AG09319 (cell line): ENCODE data around the gene ABI2.
"Not testable (repeated sequence)": the region's sequence is repeated elsewhere in the genome, so short reads cannot be mapped to it uniquely, and the experiment has no call there.

Experiments used
- DNase-seq: peaks from one replicate; pipeline ENCODE4 v3.0.0-alpha.2; 2010; ENCODE audit warnings: low read depth; ENCODE audit errors: extremely low read depth
- CTCF ChIP-seq: IDR thresholded peaks from 2 replicates; pipeline ENCODE4 v1.5.1; 2011; ENCODE audit warnings: low read depth, mild to moderate bottlenecking, inconsistent platforms, low read length, moderate library complexity

The ABI2 gene

DNA sequence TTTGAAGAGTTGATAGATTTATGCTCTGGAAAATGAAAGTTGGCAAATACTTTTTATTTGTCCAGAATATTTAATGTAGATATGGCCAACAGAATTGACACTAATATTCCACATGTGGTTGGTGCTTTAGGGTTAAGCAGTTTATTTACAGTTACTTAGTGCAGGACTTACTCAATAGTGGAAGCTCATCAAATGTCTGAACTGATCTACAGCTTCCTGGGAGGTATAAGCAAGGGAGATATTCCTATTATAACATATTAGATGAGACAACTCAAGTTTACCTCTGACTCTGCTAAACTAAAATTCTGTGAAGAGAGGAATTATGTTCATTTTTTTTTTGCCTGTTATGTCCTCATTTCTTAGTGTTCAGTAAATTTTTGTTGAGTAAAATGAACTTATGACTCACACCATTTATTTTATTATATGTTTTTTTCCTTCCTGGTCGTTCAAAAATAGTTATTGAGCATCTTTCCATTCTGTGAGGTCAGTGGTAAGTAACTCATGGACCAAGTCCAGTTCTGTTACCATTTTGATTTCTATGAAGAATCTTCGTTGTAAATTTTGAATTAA lies 13.6 kb downstream of the ABI2 start:
- no peak for TF ChIP-seq CTCF
- no peak for DNase-seq

DNA sequence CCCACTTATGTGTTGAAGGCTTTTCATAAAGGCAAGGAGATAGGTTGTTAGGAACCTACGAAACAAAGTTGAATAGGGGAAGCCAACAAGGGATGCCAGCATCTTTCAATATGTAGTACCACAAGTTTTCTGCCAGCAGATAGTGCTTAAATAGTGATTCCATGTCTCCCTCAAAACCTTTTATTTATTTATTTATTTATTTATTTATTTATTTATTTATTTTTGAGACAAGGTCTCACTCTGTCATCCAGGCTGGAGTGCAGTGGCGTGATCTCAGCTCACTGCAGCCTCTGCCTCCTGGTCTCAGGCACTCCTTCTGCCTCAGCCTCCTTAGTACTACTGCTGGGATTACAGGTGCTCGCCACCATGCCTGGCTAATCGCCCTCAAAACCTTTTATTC lies 14.2 kb downstream of the ABI2 start:
- DNase-seq = not testable (repeated sequence)

DNA sequence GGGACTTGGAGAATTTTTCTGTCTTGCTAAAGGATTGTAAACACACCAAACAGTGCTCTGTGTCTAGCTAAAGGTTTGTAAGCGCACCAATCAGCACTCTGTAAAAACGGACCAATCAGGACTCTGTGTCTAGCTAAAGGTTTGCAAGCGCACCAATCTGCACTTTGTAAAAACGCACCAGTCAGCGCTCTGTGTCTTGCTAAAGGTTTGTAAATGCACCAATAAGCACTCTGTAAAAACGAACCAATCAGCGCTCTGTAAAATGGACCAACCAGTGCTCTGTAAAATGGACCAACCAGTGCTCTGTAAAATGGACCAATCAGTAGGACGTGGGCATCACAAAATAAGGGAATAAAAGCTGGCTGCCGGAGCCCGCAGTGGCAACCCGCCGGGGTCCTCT lies 16.5 kb downstream of the ABI2 start:
- no peak for TF ChIP-seq CTCF
- no peak for DNase-seq

GRCh38 chr2:203346612-203347011 lies 18.4 kb downstream of the ABI2 start:
- DNase-seq = no peak
- TF ChIP-seq CTCF = no peak

DNA sequence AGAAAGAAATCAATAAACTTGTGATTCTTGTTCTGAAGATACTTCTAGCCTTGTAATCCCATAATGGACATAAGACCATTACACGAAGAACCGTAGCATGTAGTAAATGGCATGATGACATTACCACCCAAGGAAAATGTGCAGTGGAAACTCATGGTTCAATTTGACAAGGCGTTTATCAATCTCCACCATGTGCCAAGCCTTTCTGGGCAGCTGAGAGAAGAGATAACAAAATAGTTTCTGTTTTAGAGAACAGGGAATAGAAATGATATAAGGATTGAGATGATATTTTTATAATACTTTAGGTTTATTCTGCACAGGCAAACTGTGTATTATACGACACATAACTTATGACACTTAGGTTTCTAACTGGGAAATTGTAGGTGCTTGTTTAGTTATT lies 19.2 kb downstream of the ABI2 start:
- no peak for DNase-seq
- no peak for TF ChIP-seq CTCF

DNA sequence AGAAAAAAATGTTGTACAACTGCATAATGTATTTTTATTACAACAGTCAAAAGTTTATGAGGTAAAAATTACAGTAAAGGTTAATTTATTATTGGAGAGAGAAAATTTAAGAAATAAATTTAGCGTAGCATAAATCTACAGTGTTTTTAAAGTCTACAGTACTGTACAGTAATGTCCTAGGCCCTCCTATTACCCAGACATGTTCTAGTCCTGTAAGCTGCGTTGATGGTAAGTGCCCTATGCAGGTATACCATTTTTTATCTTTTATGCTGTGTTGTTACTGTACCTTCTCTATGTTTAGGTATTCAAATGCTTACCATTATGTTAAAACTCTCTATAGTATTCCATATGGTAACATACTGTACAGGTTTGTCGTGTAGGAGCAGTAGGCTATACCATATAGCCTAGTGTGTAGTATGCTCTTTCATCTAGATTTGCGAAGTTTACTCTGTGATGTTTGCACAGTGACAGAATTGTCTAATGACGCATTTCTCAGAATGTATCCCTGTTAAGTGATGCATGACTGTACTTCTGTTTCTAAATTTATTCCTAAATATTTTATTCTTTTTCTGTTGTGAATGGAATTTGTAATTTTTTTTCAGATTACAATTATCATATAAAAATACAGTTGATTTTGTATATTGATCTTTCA lies 24.5 kb downstream of the ABI2 start:
- TF ChIP-seq CTCF = no peak
- DNase-seq = no peak

DNA sequence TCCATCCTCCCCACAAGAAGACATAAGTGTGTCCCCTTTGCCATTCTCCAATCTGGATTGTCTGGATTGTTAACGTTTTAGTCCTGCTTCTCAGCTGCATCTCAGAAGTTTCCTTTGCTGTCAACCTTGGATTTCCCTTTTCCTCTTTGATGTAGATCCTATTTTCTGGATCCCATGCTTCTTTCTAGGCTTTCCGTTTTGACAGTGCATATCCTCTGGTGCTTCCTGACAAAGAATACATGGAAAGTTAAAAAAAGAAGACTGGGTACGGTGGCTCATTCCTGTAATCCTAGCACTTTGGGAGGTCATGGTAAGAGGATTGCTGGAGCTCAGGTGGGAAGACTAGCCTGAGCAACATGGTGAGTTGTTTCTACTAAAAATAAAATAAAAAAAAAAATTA lies 26.8 kb downstream of the ABI2 start:
- DNase-seq = no peak

More for the DNA sequence above, 26.8 kb downstream of the ABI2 start:
- TF ChIP-seq CTCF = no peak
